Progenitor cell of endocrine pancreas (in vitro differentiated cells): ENCODE results near the gene NELFA. TPM values are rescaled to one million over a fixed set of nuclear protein-coding genes. Genes with fewer than 3 reads are reported as not detected.

Experiments used
- DNase-seq: peaks from one replicate; pipeline ENCODE4 v3.0.0; 2021; ENCODE audit warnings: low spot score; ENCODE audit not compliant: unreplicated experiment
- H3K27ac Mint-ChIP-seq: 2 replicates; pipeline ENCODE4 v1.8.0; 2021; ENCODE audit warnings: mild to moderate bottlenecking, moderate library complexity, mixed read lengths
- H3K27me3 Mint-ChIP-seq: 2 replicates; pipeline ENCODE4 v1.8.0; 2021; ENCODE audit warnings: mixed read lengths
- H3K36me3 Mint-ChIP-seq: 2 replicates; pipeline ENCODE4 v1.8.0; 2022; ENCODE audit warnings: mixed read lengths; ENCODE audit not compliant: insufficient read depth
- H3K4me1 Mint-ChIP-seq: 2 replicates; pipeline ENCODE4 v1.8.0; 2021; ENCODE audit warnings: low read depth, mixed read lengths
- H3K4me3 Mint-ChIP-seq: 2 replicates; pipeline ENCODE4 v1.8.0; 2021; ENCODE audit warnings: low read depth, mild to moderate bottlenecking, moderate library complexity, mixed read lengths
- H3K9me3 Mint-ChIP-seq: 2 replicates; pipeline ENCODE4 v1.8.0; 2021; ENCODE audit warnings: low read depth, mixed read lengths
- total RNA-seq: library from RNA; stranded (reverse); gene quantifications from 2 replicates; pipeline ENCODE4 v1.2.1, GENCODE V29; 2021
- TF ChIP-seq, protein P1 (sequence below): fragments of 200-600 bp; sonication (generic); IDR thresholded peaks from one replicate; pipeline ENCODE4 v1.5.0; 2021; ENCODE audit warnings: antibody characterized with exemption, mild to moderate bottlenecking; ENCODE audit not compliant: unreplicated experiment

NELFA gene
- total RNA-seq, 1 donor from 2014 or later = 52.5 TPM

- no peak for DNase-seq
- Mint-ChIP-seq H3K27ac (peak overlapping the region; percentile 55), H3K4me1 (no peaks in the 10 kb centered on the region), H3K4me3 (no peak overlapping the region), H3K9me3 (no peaks in the 10 kb centered on the region), H3K36me3 (peaks cover 39% of the 10 kb centered on the region), H3K27me3 (no peaks in the 10 kb centered on the region)
- TF ChIP-seq, protein P1, sequence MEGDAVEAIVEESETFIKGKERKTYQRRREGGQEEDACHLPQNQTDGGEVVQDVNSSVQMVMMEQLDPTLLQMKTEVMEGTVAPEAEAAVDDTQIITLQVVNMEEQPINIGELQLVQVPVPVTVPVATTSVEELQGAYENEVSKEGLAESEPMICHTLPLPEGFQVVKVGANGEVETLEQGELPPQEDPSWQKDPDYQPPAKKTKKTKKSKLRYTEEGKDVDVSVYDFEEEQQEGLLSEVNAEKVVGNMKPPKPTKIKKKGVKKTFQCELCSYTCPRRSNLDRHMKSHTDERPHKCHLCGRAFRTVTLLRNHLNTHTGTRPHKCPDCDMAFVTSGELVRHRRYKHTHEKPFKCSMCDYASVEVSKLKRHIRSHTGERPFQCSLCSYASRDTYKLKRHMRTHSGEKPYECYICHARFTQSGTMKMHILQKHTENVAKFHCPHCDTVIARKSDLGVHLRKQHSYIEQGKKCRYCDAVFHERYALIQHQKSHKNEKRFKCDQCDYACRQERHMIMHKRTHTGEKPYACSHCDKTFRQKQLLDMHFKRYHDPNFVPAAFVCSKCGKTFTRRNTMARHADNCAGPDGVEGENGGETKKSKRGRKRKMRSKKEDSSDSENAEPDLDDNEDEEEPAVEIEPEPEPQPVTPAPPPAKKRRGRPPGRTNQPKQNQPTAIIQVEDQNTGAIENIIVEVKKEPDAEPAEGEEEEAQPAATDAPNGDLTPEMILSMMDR = no peak
These were observed 32.1 kb downstream of the NELFA start for GRCh38 chr4:1976416-1977352.

GRCh38 chr4:1975880-1976279 is 32.9 kb downstream of the NELFA start:
- Mint-ChIP-seq H3K4me3 (no peak overlapping the region), H3K4me1 (no peaks in the 10 kb centered on the region), H3K36me3 (peaks cover 38% of the 10 kb centered on the region), H3K27ac (peak overlapping the region; percentile 55), H3K9me3 (no peaks in the 10 kb centered on the region), H3K27me3 (no peaks in the 10 kb centered on the region)
- TF ChIP-seq, protein P1 = no peak
- DNase-seq = no peak

GRCh38 chr4:1975391-1975801 is 33.4 kb downstream of the NELFA start:
- Mint-ChIP-seq H3K27me3 (no peaks in the 10 kb centered on the region), H3K9me3 (no peaks in the 10 kb centered on the region), H3K4me1 (no peaks in the 10 kb centered on the region), H3K4me3 (no peak overlapping the region), H3K36me3 (peaks cover 37% of the 10 kb centered on the region), H3K27ac (peak overlapping the region; percentile 52)
- TF ChIP-seq, protein P1 = no peak
- DNase-seq = no peak

DNA sequence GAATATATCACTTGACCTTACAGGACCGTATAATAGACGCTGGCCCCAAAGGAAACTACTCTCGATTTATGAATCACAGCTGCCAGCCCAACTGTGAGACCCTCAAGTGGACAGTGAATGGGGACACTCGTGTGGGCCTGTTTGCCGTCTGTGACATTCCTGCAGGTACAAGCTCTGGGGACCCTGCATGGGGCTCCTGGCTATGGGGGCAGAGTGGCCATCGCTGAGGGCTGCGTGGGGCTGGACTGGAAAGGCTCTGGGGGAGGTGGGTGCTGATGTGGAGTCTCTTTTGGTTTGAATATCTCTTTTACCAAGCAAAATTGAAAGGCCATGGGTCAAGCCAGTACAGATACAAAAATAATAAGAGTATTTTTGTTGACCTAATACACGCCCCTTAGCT is 33.9 kb downstream of the NELFA start:
- Mint-ChIP-seq H3K36me3 (peaks cover 35% of the 10 kb centered on the region), H3K4me3 (no peak overlapping the region), H3K4me1 (no peaks in the 10 kb centered on the region), H3K27me3 (no peaks in the 10 kb centered on the region), H3K9me3 (no peaks in the 10 kb centered on the region), H3K27ac (no peak overlapping the region)
- TF ChIP-seq, protein P1 = no peak
- DNase-seq = no peak

DNA sequence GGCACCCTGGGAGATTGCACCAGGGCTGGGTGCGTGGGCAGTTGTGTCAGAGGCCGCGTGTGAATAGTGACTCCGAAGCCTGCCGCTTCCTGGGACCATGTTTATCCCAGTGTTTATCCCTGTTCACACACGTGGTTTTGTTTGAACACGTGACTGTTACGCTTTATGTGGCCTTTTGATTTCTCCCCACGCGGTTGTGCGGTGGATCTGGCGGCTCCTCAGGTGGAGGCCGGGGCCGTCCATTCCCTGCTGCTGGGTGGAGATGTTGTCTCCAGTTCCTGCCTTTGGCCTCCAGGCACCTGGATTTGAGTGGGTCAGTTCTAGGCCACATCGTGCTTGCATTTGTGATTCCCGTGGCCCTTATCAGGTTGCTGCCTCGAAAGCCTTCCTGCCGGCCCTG is 35.1 kb downstream of the NELFA start:
- DNase-seq = no peak
- TF ChIP-seq, protein P1 = no peak
- Mint-ChIP-seq H3K27ac (peak overlapping the region; percentile 79), H3K36me3 (peaks cover 32% of the 10 kb centered on the region), H3K4me1 (no peaks in the 10 kb centered on the region), H3K27me3 (no peaks in the 10 kb centered on the region), H3K9me3 (no peaks in the 10 kb centered on the region), H3K4me3 (no peak overlapping the region)
